Mononuclear cell (primary cell): ENCODE data around the gene NAA10. TPM values are rescaled to one million over a fixed set of nuclear protein-coding genes. Genes with fewer than 3 reads are reported as not detected.
"Not testable (repeated sequence)": the region's sequence is repeated elsewhere in the genome, so short reads cannot be mapped to it uniquely, and the experiment has no call there.

Source experiments
- H3K27me3 ChIP-seq: 2 replicates; pipeline ENCODE4 v1.6.0; 2011; ENCODE audit warnings: low read length, control low read depth; ENCODE audit not compliant: insufficient read depth
- H3K4me1 ChIP-seq: 2 replicates; pipeline ENCODE4 v1.5.1; 2011; ENCODE audit warnings: mild to moderate bottlenecking, low read length, control low read depth; ENCODE audit not compliant: insufficient read depth
- H3K4me3 ChIP-seq: 2 replicates; pipeline ENCODE4 v1.5.1; 2011; ENCODE audit warnings: mild to moderate bottlenecking, low read length, moderate library complexity
- H3K9me3 ChIP-seq: 2 replicates; pipeline ENCODE4 v1.5.1; 2011; ENCODE audit warnings: low read depth, mild to moderate bottlenecking, control low read depth, low read length
- total RNA-seq: library from RNA; depleted of rRNA; stranded (reverse); fragments of >200 nt; gene quantifications from one replicate; pipeline ENCODE4 v1.2.3, GENCODE V29; 2012

NAA10 gene
- 22.0 TPM for total RNA-seq

DNA sequence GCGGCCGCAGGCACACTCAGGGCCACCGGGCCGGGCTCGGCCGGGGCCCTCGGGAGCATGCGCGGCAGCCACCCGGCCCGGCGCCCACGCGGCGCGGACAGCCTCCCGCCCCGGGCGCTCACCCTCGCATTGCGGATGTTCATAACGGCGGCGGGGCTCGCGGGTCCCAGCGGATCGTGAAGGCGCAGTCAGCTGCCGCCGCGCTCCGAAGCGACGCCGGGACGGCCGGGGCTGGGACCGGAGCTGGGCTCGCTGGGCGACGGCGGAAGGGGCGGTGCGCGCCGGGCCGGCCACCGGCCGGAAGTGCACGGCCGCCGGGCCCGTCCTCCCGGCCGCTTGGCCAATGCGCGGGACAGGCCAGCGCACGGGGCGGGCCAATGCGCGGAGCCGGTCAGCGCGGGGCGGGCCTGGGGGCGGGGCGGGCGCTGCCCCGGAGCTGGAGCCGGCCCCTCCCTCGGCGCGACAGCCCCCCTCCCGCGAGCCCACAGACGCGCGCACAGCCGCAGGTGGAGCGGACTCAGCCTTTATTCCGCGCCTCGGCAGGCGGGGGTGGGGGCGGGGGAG, at the start of gene NAA10:
Gene NAA10, minus strand, starts transcription at position 276 of the 564 bp plus-strand sequence. Its CDS starts 133 bp downstream, at position 143.
- H3K4me3 ChIP-seq: peak within 1 kb of the TSS; percentile 50
- H3K9me3 ChIP-seq: no peaks in the 10 kb centered on the region

DNA sequence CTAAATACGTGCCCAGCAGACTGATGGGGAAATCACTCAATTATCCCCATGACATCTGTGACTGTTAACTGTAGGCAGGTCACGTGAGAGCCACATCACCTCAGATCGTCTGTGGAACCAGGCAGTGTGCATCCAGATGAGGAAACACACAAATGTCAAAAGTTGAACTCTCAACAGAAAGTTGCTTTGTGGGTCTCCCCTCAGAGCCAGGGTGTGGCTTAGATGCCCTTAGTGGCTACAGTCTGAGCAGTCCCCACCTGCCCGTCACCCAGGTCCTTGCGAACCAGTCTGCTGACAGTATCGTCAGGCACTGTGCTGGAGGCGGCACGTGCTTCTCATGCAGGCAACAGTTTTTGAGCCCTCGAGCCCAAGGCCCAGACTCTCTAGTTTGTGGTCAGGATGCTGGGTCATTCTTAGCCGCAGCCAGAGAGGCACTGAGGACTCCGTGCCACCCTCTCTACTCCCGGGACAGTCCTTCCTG, 48.5 kb upstream of the NAA10 start:
- H3K4me3 ChIP-seq: no peak overlapping the region
- no peaks in the 10 kb centered on the region for H3K27me3 ChIP-seq
- H3K4me1 ChIP-seq: peaks cover 63% of the 10 kb centered on the region
- no peaks in the 10 kb centered on the region for H3K9me3 ChIP-seq

More for the DNA sequence above, at the start of gene NAA10:
- H3K27me3 ChIP-seq: no peaks in the 10 kb centered on the region
- H3K4me1 ChIP-seq: peaks cover 12% of the 10 kb centered on the region

DNA sequence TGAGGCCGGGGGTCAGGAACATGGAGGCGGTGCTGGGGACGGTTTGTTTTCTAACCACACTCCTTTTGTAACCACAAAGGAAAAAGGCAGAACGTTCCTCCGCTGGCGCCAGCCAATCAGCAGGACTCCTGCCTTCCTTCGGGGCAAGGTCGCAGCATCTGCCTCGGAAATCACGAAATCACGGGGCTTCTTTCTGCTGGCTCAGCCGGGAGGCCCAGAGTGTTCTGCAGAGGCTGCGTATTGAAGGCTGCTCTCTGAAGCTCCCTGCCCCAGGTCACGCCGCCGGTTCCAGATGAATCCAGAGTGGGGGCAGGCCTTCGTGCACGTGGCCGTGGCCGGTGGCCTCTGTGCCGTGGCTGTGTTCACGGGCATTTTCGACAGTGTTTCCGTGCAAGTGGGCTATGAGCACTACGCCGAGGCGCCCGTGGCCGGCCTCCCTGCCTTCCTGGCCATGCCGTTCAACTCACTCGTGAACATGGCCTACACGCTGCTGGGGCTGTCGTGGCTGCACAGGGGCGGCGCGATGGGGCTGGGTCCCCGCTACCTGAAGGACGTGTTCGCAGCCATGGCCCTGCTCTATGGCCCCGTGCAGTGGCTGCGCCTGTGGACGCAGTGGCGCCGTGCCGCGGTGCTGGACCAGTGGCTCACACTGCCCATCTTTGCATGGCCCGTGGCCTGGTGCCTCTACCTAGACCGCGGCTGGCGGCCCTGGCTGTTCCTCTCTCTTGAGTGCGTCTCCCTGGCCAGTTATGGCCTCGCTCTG, 47.1 kb upstream of the NAA10 start:
- Histone ChIP-seq H3K4me3 (no peak overlapping the region), H3K9me3 (no peaks in the 10 kb centered on the region), H3K27me3 (no peaks in the 10 kb centered on the region), H3K4me1 (peaks cover 63% of the 10 kb centered on the region)

GRCh38 chrX:153981231-153981630, 46.4 kb upstream of the NAA10 start:
- Histone ChIP-seq H3K4me3 (no peak overlapping the region), H3K27me3 (no peaks in the 10 kb centered on the region), H3K4me1 (peaks cover 57% of the 10 kb centered on the region), H3K9me3 (no peaks in the 10 kb centered on the region)

DNA sequence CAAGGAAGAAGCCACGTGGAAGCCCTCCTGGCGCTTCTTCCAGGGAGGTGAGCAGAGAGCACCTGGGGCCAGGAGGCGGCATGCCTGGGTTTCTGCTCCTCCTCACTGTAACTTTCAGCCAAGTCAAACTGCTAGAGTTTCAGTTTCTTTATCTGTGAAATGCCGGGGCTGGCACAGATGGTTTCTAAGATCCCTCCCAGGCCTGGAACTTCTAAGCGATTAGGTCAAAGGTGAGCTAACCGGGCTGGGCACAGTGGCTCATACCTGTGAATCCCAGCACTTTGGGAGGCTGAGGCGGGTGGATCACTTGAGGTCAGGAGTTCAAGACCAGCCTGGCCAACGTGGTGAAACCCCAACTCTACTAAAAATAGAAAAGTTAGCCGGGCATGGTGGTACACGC, 45.6 kb upstream of the NAA10 start:
- not testable (repeated sequence) for H3K27me3 ChIP-seq, H3K9me3 ChIP-seq, H3K4me3 ChIP-seq
- H3K4me1 ChIP-seq: peaks cover 50% of the 10 kb centered on the region

GRCh38 chrX:153974726-153975286, 40.0 kb upstream of the NAA10 start:
- Histone ChIP-seq H3K9me3 (no peaks in the 10 kb centered on the region), H3K4me3 (no peak overlapping the region), H3K4me1 (peaks cover 22% of the 10 kb centered on the region), H3K27me3 (no peaks in the 10 kb centered on the region)

DNA sequence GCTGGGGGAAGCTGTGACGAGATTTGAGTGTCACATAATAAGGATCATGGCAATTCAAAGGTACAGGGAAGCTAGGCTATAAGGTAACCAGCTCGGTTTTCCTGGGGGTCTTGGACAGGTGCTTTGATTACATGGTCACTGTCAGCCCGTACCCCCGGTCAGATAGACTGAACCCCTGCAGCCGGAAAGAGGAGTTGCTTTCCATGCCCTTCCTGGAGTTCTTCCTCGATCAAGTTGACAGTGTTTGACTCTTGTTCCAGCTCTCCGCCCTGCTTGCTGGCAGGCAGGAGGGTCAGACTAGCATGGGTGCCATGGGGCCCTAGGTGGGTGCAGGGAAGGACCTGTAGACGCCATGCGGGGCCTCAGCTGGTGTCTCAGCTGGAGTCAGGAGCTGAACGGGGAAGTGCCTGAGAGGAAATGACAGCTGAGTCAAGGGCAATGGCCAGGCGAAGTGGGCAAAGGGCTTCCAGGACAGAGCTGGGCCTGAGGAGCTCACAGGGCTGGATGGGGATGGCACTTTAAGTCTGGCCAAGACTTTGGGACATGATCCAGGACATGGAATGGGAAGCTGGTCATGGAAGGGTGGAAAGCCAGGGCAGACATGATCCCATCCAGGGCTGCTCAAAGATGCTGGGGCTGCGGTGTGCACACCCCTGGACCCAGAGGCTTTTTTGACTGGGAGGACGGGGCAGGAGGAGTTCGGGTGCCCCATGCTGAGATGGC, 39.3 kb upstream of the NAA10 start:
- peaks cover 28% of the 10 kb centered on the region for H3K4me1 ChIP-seq
- H3K9me3 ChIP-seq: no peaks in the 10 kb centered on the region
- H3K27me3 ChIP-seq: no peaks in the 10 kb centered on the region
- no peak overlapping the region for H3K4me3 ChIP-seq

DNA sequence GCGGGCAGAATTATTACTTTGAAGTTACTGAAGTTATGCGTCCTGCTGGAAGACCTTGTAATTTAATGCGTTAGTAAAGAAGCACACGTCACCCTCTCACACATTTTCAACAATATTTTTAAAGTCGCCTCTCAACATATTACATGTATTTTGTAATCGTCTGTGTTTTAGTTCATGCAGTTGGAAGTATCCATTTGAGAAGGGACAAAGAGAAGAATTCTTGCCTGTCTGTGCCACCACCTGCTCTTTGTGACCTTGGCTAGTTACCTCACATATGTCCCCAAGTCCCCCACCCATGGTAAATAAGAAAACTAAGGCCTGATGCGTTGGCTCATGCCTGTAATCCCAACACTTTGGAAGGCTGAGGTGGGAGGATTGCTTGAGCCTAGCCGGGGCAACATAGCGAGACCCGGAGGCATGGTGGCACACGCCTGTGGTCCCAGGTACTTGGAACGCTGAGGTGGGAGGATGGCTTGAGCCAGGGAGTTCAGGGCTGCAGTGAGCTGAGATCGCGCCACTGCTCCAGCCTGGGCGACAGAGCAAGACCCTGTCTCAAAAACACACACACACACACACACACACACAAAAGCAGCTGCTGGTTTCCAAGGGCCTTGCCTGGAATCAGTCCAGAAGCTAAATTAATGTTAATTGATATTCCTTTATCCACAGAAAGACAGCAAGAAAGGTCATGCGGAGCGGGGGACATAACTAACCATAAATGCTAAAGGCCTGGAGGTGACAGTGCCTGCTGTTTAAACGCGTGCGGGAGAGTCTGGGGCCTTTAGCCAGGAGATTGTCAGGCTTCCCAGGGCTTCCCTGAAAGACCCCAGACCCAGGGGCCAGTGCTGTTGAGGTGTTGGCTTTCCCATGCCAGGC, 38.5 kb upstream of the NAA10 start:
- H3K4me1 ChIP-seq: peaks cover 36% of the 10 kb centered on the region
- no peaks in the 10 kb centered on the region for H3K27me3 ChIP-seq
- H3K9me3 ChIP-seq: no peaks in the 10 kb centered on the region
- H3K4me3 ChIP-seq: peak overlapping the region; percentile 90

- no peaks in the 10 kb centered on the region for H3K9me3 ChIP-seq
- no peaks in the 10 kb centered on the region for H3K27me3 ChIP-seq
- H3K4me1 ChIP-seq: peaks cover 45% of the 10 kb centered on the region
- peak within 1 kb of the TSS; percentile 90 for H3K4me3 ChIP-seq
Measured at GRCh38 chrX:153972368-153973126, 37.7 kb upstream of the NAA10 start, which contains the start of gene TMEM187. Gene TMEM187, plus strand, starts transcription at chrX:153972754. Its CDS starts 9,309 bp downstream, at chrX:153982063.

DNA sequence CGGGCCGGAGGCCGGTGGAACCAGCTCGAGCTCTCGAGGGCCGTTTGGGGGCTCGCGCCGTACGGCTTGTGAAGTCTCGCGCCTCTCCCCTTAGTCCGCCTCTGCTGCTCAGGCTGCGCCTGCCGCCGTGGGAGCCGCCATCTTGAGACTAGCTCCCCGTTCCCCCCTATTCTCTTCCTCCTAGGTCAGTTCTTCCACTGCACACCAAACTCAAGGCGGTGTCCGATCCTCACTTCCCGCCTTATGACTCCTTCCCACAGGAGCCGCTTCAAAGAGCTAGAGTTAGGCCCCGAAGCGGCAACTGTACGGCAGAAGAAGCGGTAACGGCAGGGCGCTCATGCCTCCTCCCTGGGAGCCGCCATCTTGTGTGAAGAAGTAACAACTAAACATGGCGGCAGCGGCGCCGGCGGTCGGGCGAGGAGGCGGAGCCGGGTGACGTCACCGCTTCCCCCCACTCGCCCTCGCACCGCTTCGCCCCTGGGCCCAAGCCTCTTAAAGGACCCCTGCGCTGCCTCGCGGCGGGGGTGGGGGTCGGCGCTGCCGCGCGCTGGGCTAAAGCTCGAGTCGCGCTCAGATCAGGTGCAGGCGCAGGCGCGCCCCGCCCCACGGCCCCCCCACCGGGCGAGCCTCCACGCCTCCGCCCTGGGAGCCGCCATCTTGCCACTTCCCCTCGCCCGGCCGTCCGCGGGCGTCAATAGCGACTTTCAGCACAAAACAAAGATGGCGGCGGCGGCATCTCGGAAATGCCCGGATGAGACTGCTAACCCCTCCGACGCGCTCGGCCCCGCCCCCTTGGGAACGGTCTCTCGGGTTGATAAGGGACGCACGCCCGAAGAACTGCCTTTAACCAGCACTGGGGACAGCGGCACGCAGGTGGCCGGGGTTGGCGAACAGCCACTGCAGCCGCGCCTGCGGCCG, 36.9 kb upstream of the NAA10 start, which contains the start of gene HCFC1:
Gene HCFC1, minus strand, starts transcription at position 369 of the 918 bp plus-strand sequence. CDS start 978 bp downstream, outside the sequence.
- Histone ChIP-seq H3K9me3 (no peaks in the 10 kb centered on the region), H3K4me3 (peak within 1 kb of the TSS; percentile 90), H3K27me3 (no peaks in the 10 kb centered on the region), H3K4me1 (peaks cover 53% of the 10 kb centered on the region)

DNA sequence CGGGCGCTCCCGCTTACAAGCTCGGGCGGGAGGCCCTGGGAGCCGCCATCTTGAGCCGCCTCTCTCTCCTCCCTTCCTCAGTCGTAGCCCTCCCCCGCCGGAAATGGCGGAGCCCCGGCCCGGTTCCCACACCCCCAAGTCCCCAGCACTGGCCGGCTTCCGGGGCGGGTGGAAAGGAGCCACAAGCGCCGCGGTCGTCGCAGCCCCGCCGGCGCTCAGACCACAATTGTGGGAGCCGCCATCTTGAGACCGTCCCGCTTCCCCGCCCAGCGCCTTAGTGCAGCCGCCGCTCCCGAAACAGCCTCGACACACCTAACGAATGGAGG, 36.2 kb upstream of the NAA10 start:
- Histone ChIP-seq H3K4me1 (peaks cover 59% of the 10 kb centered on the region), H3K9me3 (no peaks in the 10 kb centered on the region), H3K4me3 (peak overlapping the region; percentile 90), H3K27me3 (no peaks in the 10 kb centered on the region)

GRCh38 chrX:153970357-153971123, 35.7 kb upstream of the NAA10 start:
- H3K27me3 ChIP-seq: no peaks in the 10 kb centered on the region
- H3K4me3 ChIP-seq: peak overlapping the region; percentile 90
- H3K4me1 ChIP-seq: peaks cover 65% of the 10 kb centered on the region
- H3K9me3 ChIP-seq: no peaks in the 10 kb centered on the region
